ENCODE data around the gene LRRC18. TPM values are rescaled to one million over a fixed set of nuclear protein-coding genes. Genes with fewer than 3 reads are reported as not detected.

The LRRC18 gene
- total and polyA plus RNA-seq, 2 of the 13 experiments (the other 11 are each of a cell fraction or from before 2014, with no cell fraction given): not detected

DNA sequence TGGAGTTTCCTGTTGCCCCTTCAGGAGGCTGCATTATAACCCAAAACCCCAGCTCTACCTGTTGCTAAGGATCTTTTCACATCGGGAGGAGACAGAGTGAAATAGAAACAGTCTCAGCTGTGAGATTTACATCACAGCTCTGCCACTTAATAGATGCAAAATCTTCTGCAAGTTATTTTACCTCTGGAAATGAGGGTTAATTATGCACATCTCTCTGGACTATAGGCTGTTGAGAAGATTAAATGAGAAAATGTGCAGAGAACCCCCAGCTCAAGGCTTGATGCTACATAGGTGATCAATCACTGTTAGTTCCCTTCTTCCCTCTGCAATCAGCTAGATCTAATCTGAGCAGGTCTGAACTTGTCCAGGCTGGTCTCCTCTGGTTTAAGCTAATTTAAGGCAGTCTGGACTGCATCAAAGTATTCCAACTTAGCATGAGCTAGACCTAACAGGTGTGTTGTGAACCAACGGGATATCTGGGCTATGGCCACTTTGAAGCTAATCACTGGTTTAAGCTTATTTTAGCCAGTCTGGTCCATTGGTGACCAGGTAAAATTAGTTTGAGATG is 8.9 kb upstream of the LRRC18 start (continued):
- TF ChIP-seq, protein P1, sequence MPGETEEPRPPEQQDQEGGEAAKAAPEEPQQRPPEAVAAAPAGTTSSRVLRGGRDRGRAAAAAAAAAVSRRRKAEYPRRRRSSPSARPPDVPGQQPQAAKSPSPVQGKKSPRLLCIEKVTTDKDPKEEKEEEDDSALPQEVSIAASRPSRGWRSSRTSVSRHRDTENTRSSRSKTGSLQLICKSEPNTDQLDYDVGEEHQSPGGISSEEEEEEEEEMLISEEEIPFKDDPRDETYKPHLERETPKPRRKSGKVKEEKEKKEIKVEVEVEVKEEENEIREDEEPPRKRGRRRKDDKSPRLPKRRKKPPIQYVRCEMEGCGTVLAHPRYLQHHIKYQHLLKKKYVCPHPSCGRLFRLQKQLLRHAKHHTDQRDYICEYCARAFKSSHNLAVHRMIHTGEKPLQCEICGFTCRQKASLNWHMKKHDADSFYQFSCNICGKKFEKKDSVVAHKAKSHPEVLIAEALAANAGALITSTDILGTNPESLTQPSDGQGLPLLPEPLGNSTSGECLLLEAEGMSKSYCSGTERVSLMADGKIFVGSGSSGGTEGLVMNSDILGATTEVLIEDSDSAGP (CRISPR knock-in tag; IDR thresholded peaks at IDR 0.05; ENCODE audit: borderline replicate concordance): no peak
- TF ChIP-seq, protein P2, sequence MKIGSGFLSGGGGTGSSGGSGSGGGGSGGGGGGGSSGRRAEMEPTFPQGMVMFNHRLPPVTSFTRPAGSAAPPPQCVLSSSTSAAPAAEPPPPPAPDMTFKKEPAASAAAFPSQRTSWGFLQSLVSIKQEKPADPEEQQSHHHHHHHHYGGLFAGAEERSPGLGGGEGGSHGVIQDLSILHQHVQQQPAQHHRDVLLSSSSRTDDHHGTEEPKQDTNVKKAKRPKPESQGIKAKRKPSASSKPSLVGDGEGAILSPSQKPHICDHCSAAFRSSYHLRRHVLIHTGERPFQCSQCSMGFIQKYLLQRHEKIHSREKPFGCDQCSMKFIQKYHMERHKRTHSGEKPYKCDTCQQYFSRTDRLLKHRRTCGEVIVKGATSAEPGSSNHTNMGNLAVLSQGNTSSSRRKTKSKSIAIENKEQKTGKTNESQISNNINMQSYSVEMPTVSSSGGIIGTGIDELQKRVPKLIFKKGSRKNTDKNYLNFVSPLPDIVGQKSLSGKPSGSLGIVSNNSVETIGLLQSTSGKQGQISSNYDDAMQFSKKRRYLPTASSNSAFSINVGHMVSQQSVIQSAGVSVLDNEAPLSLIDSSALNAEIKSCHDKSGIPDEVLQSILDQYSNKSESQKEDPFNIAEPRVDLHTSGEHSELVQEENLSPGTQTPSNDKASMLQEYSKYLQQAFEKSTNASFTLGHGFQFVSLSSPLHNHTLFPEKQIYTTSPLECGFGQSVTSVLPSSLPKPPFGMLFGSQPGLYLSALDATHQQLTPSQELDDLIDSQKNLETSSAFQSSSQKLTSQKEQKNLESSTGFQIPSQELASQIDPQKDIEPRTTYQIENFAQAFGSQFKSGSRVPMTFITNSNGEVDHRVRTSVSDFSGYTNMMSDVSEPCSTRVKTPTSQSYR (CRISPR knock-in tag; IDR thresholded peaks at IDR 0.05; ENCODE audit: borderline replicate concordance): no peak
- no peak for TF ChIP-seq IKZF1 (IDR thresholded peaks at IDR 0.05)

DNA sequence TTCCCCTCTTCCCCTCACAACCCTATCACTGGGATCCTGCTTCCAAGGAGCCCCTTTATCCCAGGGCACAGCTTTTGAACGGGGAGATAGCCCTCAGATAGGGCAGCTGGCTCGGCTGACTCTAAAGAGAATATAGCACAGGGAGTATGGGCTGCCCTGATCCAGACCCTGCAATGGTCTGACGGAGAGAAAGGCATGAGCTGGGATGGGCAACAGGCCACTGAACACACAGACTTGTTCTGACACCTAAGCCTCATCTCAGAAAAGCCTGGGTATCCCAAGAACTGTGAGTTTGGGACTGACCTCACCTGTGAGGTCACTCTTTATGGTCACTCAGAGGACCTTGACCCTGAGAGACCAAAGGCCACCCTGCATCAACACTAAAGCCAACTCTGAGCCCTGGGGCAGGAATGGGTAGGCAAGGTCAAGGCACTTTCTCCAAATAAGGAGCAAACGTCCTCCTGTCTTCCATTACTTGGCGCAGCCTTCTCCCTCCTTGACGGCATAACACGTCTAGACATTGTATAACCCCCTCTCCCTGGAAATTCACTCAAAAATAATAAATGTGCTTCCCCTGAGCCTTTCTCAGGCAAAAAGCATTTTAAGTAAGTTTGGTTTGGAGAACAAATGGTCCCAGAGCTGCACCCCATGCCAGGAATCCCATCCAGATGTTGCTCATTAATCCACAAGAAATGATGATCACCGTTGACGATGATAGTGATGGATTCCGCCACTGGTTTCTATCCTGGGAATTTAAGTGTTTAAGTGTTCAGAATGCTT is 8.2 kb upstream of the LRRC18 start:
- Histone ChIP-seq H3K27ac (ENCODE audit: extremely low read length, insufficient read depth, low read length) (no peak overlapping the region), H3K79me2 (ENCODE audit: insufficient read depth, low read length) (no peaks in the 10 kb centered on the region), H3K4me2 (ENCODE audit: low read depth, low read length) (no peak overlapping the region), H3K36me3 (replicated peaks in 1 of 2; ENCODE audit: control insufficient read depth in 1 of 2, insufficient read depth in 2 of 2, low read length in 2 of 2) (no peaks in the 10 kb centered on the region), H3K9ac (ENCODE audit: insufficient read depth, low read depth, low read length) (no peak overlapping the region), H3K9me3 (ENCODE audit: low read length) (no peaks in the 10 kb centered on the region), H3K4me3 (replicated peaks in 1 of 3; ENCODE audit: insufficient read depth in 1 of 3, low read depth in 2 of 3, low read length in 3 of 3) (no peak overlapping the region), H2AFZ (ENCODE audit: low read length) (no peak overlapping the region), H3K4me1 (ENCODE audit: insufficient read depth, low read length) (no peaks in the 10 kb centered on the region), H3K27me3 (ENCODE audit: control insufficient read depth in 1 of 2, insufficient read depth in 2 of 2, low read length in 2 of 2) (peaks cover 0 to 1% of the 10 kb centered on the region in 2 experiments; a peak in 3 of 5 replicates), H4K20me1 (ENCODE audit: insufficient read depth, low read length) (no peaks in the 10 kb centered on the region)
- no peak for ATAC-seq
- WGBS (ENCODE audit: low lambda C conversion rate): 25% methylated on average over 10 of the region's 10 CpGs
- intact Hi-C loops (cut with micrococcal nuclease; ENCODE audit: unreplicated experiment) (no loop called here), in situ Hi-C loops (cut with HindIII; ENCODE audit: extremely low pct_ligation_motif_present, low pct_unique_long_range_greater_than_20kb) (no loop called here)
- DNase-seq (ENCODE audit: low spot score): no peak
- no peak for FAIRE-seq
- CTCF ChIA-PET (ENCODE audit: low intra/inter-chr PET ratio, low total read pairs): no interaction called here
- no TSS peak for BruUV-seq (replicated peaks)
- POLR2A ChIA-PET: no interaction called here
- TF ChIP-seq NR2F6 (IDR thresholded peaks at IDR 0.05) (no peak), NR2F6 (CRISPR knock-in tag; IDR thresholded peaks at IDR 0.05) (no peak), BCL6 (CRISPR knock-in tag; IDR thresholded peaks at IDR 0.05) (no peak), ZZZ3 (CRISPR knock-in tag; IDR thresholded peaks at IDR 0.05; ENCODE audit: borderline replicate concordance) (no peak), RFX5 (IDR thresholded peaks at IDR 0.05; ENCODE audit: low read depth, low read length) (no peak), ZBTB20 (CRISPR knock-in tag; IDR thresholded peaks at IDR 0.05; ENCODE audit: borderline replicate concordance, low read depth) (no peak)
- TF ChIP-seq, protein P3, sequence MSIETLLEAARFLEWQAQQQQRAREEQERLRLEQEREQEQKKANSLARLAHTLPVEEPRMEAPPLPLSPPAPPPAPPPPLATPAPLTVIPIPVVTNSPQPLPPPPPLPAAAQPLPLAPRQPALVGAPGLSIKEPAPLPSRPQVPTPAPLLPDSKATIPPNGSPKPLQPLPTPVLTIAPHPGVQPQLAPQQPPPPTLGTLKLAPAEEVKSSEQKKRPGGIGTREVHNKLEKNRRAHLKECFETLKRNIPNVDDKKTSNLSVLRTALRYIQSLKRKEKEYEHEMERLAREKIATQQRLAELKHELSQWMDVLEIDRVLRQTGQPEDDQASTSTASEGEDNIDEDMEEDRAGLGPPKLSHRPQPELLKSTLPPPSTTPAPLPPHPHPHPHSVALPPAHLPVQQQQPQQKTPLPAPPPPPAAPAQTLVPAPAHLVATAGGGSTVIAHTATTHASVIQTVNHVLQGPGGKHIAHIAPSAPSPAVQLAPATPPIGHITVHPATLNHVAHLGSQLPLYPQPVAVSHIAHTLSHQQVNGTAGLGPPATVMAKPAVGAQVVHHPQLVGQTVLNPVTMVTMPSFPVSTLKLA (IDR thresholded peaks at IDR 0.05): no peak
- TF ChIP-seq, protein P4, sequence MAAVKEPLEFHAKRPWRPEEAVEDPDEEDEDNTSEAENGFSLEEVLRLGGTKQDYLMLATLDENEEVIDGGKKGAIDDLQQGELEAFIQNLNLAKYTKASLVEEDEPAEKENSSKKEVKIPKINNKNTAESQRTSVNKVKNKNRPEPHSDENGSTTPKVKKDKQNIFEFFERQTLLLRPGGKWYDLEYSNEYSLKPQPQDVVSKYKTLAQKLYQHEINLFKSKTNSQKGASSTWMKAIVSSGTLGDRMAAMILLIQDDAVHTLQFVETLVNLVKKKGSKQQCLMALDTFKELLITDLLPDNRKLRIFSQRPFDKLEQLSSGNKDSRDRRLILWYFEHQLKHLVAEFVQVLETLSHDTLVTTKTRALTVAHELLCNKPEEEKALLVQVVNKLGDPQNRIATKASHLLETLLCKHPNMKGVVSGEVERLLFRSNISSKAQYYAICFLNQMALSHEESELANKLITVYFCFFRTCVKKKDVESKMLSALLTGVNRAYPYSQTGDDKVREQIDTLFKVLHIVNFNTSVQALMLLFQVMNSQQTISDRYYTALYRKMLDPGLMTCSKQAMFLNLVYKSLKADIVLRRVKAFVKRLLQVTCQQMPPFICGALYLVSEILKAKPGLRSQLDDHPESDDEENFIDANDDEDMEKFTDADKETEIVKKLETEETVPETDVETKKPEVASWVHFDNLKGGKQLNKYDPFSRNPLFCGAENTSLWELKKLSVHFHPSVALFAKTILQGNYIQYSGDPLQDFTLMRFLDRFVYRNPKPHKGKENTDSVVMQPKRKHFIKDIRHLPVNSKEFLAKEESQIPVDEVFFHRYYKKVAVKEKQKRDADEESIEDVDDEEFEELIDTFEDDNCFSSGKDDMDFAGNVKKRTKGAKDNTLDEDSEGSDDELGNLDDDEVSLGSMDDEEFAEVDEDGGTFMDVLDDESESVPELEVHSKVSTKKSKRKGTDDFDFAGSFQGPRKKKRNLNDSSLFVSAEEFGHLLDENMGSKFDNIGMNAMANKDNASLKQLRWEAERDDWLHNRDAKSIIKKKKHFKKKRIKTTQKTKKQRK (IDR thresholded peaks at IDR 0.05; ENCODE audit: low read length): no peak
